Gastroesophageal sphincter (tissue), 4 donors: ENCODE data around the gene ARHGEF6. TPM values are rescaled to one million over a fixed set of nuclear protein-coding genes. Genes with fewer than 3 reads are reported as not detected.

Experiments used
- ATAC-seq: fragments of 150-250 bp; one replicate; pipeline ENCODE4 v1.9.1; 2016; ENCODE audit warnings: mild to moderate bottlenecking, moderate library complexity
- H3K27ac ChIP-seq, 4 donors: fragments of 200-600 bp; sonication (generic) in 3 of 4; 1 replicate in 3 of 4; 2 replicates in 1 of 4; pipeline ENCODE4 v1.5.1; 2016 to 2019
- H3K27me3 ChIP-seq: fragments of 200-600 bp; sonication (generic); one replicate; pipeline ENCODE4 v1.5.1; 2019
- H3K36me3 ChIP-seq, 2 donors: fragments of 200-600 bp; sonication (generic); one replicate each; pipeline ENCODE4 v1.5.1; 2019; ENCODE audit warnings: control low read depth in 1 of 2
- H3K4me1 ChIP-seq, 3 donors: fragments of 200-600 bp; sonication (generic); 1 replicate in 2 of 3; 2 replicates in 1 of 3; pipeline ENCODE4 v1.5.1; 2016 to 2019; ENCODE audit warnings: control low read depth in 2 of 3
- H3K4me3 ChIP-seq, 2 donors: fragments of 200-600 bp; sonication (generic); one replicate each; pipeline ENCODE4 v1.5.1; 2019; ENCODE audit warnings: mild to moderate bottlenecking in 1 of 2, moderate library complexity in 1 of 2
- H3K9me3 ChIP-seq, 3 donors: fragments of 200-600 bp; sonication (generic); one replicate each; pipeline ENCODE4 v1.5.1; 2017 to 2019; ENCODE audit warnings: control low read depth in 2 of 3
- EP300 ChIP-seq: sonication (generic); formaldehyde crosslinking; IDR thresholded peaks from one replicate; pipeline ENCODE4 v1.6.1; 2017; ENCODE audit warnings: antibody characterized with exemption, mild to moderate bottlenecking
- POLR2A ChIP-seq, 2 donors: fragments of 450-650 bp; IDR thresholded peaks; one replicate each; pipeline ENCODE4 v1.6.1; 2017; ENCODE audit warnings: antibody characterized with exemption in 2 of 2, mild to moderate bottlenecking in 2 of 2, moderate library complexity in 1 of 2
- POLR2AphosphoS5 ChIP-seq: sonication (generic); formaldehyde crosslinking; IDR thresholded peaks from one replicate; pipeline ENCODE4 v1.6.1; 2017; ENCODE audit warnings: antibody characterized with exemption
- WGBS, 2 donors: methylation state at CpG; one replicate each; pipeline ENCODE4 v1.1.5; 2018; ENCODE audit warnings: low coverage in 1 of 2; 5-methylcytosine and 5-hydroxymethylcytosine counted together
- total RNA-seq, 4 donors: library from RNA; depleted of rRNA; stranded (reverse); fragments of >200 nt; gene quantifications; one replicate each; pipeline ENCODE4 v1.1.0, GENCODE V29; 2016
- TF ChIP-seq, protein P1 (sequence below), 4 experiments: fragments of 200-600 bp in 2 of 4; fragments of 450-650 bp in 2 of 4; sonication (generic) in 1 of 4; IDR thresholded peaks; one replicate each; pipeline ENCODE4 v1.5.1; 2017 to 2019; ENCODE audit warnings: antibody characterized with exemption in 4 of 4, mild to moderate bottlenecking in 2 of 4, moderate library complexity in 2 of 4

The ARHGEF6 gene
- total RNA-seq, 4 donors from 2014 or later = 14.2 to 18.5 (median 16.3) TPM

DNA sequence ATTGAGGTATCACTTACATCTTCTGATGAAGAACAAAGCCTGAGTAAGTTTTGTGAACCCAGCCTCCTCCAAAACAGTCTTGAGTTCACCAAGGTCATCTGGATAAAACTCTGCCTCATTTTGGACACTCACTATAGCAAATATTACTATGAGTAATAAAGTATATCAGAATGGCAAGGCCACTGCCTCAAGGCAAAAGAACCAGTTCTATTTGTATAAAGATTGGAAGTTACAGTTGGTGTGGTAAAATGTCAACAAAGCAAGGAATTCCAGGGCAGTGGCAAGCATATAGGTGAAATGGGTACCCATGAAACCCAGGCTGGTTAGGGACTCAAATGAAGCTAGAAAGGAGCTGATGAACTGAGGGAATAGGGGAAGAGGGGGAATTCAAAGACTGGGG lies 2.4 kb upstream of the ARHGEF6 start:
- H3K9me3 ChIP-seq = no peaks in the 10 kb centered on the region
- H3K27ac ChIP-seq = no peak overlapping the region
- TF ChIP-seq, protein P1, sequence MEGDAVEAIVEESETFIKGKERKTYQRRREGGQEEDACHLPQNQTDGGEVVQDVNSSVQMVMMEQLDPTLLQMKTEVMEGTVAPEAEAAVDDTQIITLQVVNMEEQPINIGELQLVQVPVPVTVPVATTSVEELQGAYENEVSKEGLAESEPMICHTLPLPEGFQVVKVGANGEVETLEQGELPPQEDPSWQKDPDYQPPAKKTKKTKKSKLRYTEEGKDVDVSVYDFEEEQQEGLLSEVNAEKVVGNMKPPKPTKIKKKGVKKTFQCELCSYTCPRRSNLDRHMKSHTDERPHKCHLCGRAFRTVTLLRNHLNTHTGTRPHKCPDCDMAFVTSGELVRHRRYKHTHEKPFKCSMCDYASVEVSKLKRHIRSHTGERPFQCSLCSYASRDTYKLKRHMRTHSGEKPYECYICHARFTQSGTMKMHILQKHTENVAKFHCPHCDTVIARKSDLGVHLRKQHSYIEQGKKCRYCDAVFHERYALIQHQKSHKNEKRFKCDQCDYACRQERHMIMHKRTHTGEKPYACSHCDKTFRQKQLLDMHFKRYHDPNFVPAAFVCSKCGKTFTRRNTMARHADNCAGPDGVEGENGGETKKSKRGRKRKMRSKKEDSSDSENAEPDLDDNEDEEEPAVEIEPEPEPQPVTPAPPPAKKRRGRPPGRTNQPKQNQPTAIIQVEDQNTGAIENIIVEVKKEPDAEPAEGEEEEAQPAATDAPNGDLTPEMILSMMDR (IDR thresholded peaks at IDR 0.05) = no peak
- no peak for TF ChIP-seq EP300
- TF ChIP-seq POLR2AphosphoS5 = no peak
- no peak for TF ChIP-seq POLR2A (IDR thresholded peaks at IDR 0.05)
- no peak overlapping the region for H3K4me3 ChIP-seq
- no peaks in the 10 kb centered on the region for H3K27me3 ChIP-seq
- no peaks in the 10 kb centered on the region for H3K4me1 ChIP-seq
- no peaks in the 10 kb centered on the region for H3K36me3 ChIP-seq
- ATAC-seq = no peak

DNA sequence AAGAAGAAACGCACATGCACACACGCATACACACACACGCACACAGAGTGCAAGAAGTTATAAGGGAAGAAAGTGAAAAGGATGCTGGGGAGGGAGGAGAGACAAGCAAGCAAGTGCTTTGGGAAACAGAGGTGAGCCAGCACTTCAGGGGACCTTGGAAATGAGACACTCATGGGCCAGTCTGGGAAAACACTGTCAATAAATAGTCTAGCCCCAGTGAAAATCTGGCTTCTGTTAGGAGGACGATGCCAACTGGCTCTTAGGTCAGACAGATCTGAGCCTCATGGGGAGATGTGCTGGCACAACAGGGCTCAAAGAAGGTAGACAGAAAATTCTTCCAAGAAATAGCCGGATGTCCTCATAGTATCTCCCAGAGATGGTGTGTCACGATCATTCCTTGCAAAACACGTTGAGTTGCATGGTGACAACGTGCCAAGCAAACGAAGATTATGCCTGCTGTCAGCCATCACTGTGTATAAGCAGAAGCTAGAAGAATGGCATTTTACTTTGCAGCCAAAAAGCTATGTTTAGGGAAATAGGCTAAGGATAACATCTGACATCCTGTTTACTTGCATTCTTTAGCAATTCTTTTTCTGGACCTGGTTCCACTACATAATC lies 557 bp upstream of the ARHGEF6 start:
- peak; percentile 41 for ATAC-seq
- Histone ChIP-seq H3K9me3 (no peaks in the 10 kb centered on the region), H3K4me1 (no peaks in the 10 kb centered on the region), H3K36me3 (no peaks in the 10 kb centered on the region), H3K4me3 (peak overlapping the region in 1 of 2 donors; percentile 18), H3K27ac (no peak overlapping the region), H3K27me3 (no peaks in the 10 kb centered on the region)
- TF ChIP-seq POLR2AphosphoS5 = no peak
- TF ChIP-seq, protein P1 (IDR thresholded peaks at IDR 0.05) = no peak
- 36 to 41% methylated on average over 4 to 8 of the region's 9 CpGs for WGBS, 2 donors

DNA sequence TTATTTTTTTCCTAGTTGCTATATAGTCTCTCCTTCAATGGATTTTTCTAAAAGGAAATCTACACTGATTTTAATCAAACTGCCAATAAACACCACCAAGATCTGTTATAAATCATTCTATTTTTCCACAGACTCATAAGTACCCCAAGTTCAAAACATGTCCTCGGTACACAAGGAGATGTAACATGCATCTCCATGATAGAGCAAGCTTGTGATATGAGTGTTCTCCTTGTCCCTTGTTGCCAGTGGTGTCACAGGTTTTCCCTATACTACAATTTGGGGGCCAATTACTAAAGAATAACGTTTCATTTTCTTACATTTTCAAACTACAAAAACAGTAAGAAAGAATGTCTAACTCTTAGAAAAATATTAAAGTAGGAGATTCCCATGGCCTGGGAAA lies 491 bp downstream of the ARHGEF6 start:
- Histone ChIP-seq H3K4me3 (peak overlapping the region in 1 of 2 donors; percentile 18), H3K4me1 (no peaks in the 10 kb centered on the region), H3K9me3 (no peaks in the 10 kb centered on the region), H3K27me3 (no peaks in the 10 kb centered on the region), H3K36me3 (no peaks in the 10 kb centered on the region), H3K27ac (no peak overlapping the region)
- ATAC-seq = no peak
- TF ChIP-seq, protein P1 (IDR thresholded peaks at IDR 0.05) = no peak
- no peak for TF ChIP-seq POLR2A (IDR thresholded peaks at IDR 0.05)
- TF ChIP-seq EP300 = no peak
- no peak for TF ChIP-seq POLR2AphosphoS5
- 17% methylated on average over 1 of the region's 2 CpGs; no CpG with 5 or more reads in 1 of the 2 donors for WGBS, 2 donors

DNA sequence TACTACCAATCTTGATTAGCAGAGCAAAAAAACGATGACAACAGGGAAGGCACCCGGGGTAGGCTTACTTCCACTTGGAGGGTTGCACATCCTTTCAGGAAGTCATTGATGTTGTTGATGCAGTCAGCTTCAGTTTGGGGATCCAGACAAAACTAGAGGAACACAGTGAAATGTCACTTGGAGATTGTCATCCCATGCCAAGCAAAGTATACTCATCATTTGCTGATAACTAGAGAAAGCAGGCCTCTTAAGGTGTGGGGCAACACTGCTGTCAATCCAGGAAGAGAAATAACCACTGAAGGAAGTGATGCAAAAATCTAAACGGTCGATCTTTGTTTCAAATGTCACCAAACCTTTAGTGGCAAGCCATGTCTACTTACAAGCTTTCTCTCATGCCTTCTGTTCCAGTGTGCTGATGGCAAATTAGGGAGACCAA lies 1.4 kb downstream of the ARHGEF6 start:
- 25 to 54% methylated on average over 3 to 4 of the region's 4 CpGs for WGBS, 2 donors
- Histone ChIP-seq H3K4me1 (no peaks in the 10 kb centered on the region), H3K4me3 (no peak overlapping the region), H3K27ac (no peak overlapping the region), H3K9me3 (no peaks in the 10 kb centered on the region), H3K36me3 (no peaks in the 10 kb centered on the region), H3K27me3 (no peaks in the 10 kb centered on the region)
- ATAC-seq = no peak
- no peak for TF ChIP-seq EP300
- TF ChIP-seq, protein P1 (IDR thresholded peaks at IDR 0.05) = no peak
- no peak for TF ChIP-seq POLR2A (IDR thresholded peaks at IDR 0.05)
- no peak for TF ChIP-seq POLR2AphosphoS5

DNA sequence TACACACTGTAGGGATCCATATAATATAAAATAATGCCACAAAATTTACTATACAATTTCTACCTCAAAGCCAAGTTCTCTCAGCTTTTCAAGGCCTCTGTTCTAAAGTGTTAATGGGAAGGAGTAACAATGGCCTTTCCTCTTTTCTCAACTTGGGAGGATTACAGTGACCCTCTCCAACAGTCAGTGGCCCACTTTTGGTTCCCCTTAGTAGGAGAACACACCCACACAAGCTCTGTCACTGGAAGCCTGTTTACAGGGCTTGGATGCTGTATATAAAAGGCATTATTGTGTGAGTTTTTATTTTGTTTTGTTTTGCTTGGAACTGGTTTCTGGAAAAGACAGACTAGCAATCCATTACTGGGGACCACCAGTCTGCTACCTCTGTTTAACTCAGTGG lies 1.8 kb downstream of the ARHGEF6 start:
- no peaks in the 10 kb centered on the region for H3K27me3 ChIP-seq
- TF ChIP-seq, protein P1 (IDR thresholded peaks at IDR 0.05) = no peak
- TF ChIP-seq POLR2AphosphoS5 = no peak
- no peak for TF ChIP-seq EP300
- TF ChIP-seq POLR2A (IDR thresholded peaks at IDR 0.05) = no peak
- no peak overlapping the region for H3K27ac ChIP-seq
- H3K9me3 ChIP-seq = no peaks in the 10 kb centered on the region
- H3K4me1 ChIP-seq = no peaks in the 10 kb centered on the region
- H3K4me3 ChIP-seq = no peak overlapping the region
- ATAC-seq = no peak
- no peaks in the 10 kb centered on the region for H3K36me3 ChIP-seq
